OCI-LY3 (cell line): Measurements from ENCODE around the gene CCDC126.

Experiments
- CTCF ChIP-seq: fragments of 200-600, 300-600 bp; sonication (generic); IDR thresholded peaks from 2 replicates; pipeline ENCODE4 v1.5.1; 2014; ENCODE audit warnings: antibody characterized with exemption, low read length, low read depth
- EZH2phosphoT487 ChIP-seq: fragments of 200-600 bp; shearing (Covaris generic); IDR thresholded peaks from 2 replicates; pipeline ENCODE4 v1.6.1; 2018; ENCODE audit warnings: antibody characterized with exemption, mixed run types, low read depth

DNA sequence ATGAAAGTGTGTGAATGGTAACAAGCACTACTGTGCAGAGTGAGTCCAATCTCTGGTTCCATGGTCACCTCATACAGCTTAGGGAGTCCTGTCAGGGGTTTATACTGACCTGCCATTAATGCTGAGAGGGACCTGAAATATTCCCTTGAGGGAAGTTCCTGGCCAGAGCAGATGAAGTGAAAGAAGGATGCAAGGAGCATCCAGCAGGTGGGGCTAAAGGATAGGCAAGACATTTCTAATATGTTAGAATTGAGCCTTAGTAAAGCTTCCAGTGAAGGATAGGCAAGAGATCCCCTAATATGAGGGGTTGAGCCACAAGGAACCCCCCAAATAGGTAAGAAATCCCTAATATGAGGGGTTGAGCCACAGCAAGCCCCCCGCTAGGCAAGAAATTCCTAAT is 57.3 kb downstream of the CCDC126 start:
- TF ChIP-seq CTCF = no peak
- no peak for TF ChIP-seq EZH2phosphoT487
